H9 (cell line): ENCODE measurements around the gene FAM90A26. TPM values are rescaled to one million over a fixed set of nuclear protein-coding genes. Genes with fewer than 3 reads are reported as not detected.
"Not testable (repeated sequence)": the region's sequence is repeated elsewhere in the genome, so short reads cannot be mapped to it uniquely, and the experiment has no call there.

Experiments used
- DNase-seq: peaks from one replicate; pipeline ENCODE4 v3.0.0-alpha.2; 2017
- H2AFZ ChIP-seq: one replicate; pipeline ENCODE4 v1.6.1; 2013; ENCODE audit warnings: mild to moderate bottlenecking, low read length, control low read depth, moderate library complexity
- H2AK5ac ChIP-seq: 2 replicates; pipeline ENCODE4 v1.6.1; 2013; ENCODE audit warnings: low read length, control low read depth, mixed read lengths; ENCODE audit not compliant: insufficient read length
- H2BK120ac ChIP-seq: one replicate; pipeline ENCODE4 v1.6.1; 2013; ENCODE audit warnings: low read depth, mild to moderate bottlenecking, low read length, control low read depth, inconsistent platforms; ENCODE audit not compliant: poor library complexity, severe bottlenecking
- H2BK12ac ChIP-seq: 2 replicates; pipeline ENCODE4 v1.6.1; 2013; ENCODE audit warnings: low read length, control low read depth, mixed read lengths, low read depth; ENCODE audit not compliant: insufficient read length
- H2BK15ac ChIP-seq: 2 replicates; pipeline ENCODE4 v1.6.1; 2013; ENCODE audit warnings: low read depth, low read length, control low read depth
- H2BK20ac ChIP-seq: one replicate; pipeline ENCODE4 v1.6.1; 2013; ENCODE audit warnings: low read depth, mild to moderate bottlenecking, low read length, control low read depth, inconsistent platforms; ENCODE audit not compliant: poor library complexity, severe bottlenecking
- H2BK5ac ChIP-seq: 2 replicates; pipeline ENCODE4 v1.6.1; 2013; ENCODE audit warnings: low read length, control low read depth, mixed read lengths; ENCODE audit not compliant: insufficient read length
- H3K14ac ChIP-seq: 2 replicates; pipeline ENCODE4 v1.6.1; 2013; ENCODE audit warnings: low read length, control low read depth; ENCODE audit not compliant: insufficient read depth
- H3K18ac ChIP-seq: 2 replicates; pipeline ENCODE4 v1.6.1; 2013; ENCODE audit warnings: low read depth, mild to moderate bottlenecking, mixed read lengths, low read length, control low read depth; ENCODE audit not compliant: insufficient read length
- H3K23ac ChIP-seq: 2 replicates; pipeline ENCODE4 v1.6.1; 2013; ENCODE audit warnings: low read length, control low read depth, mixed read lengths, low read depth; ENCODE audit not compliant: insufficient read length
- H3K23me2 ChIP-seq: 2 replicates; pipeline ENCODE4 v1.6.1; 2013; ENCODE audit warnings: low read depth, mild to moderate bottlenecking, mixed read lengths, low read length, control low read depth; ENCODE audit not compliant: insufficient read length, poor library complexity, severe bottlenecking
- H3K27ac ChIP-seq: 2 replicates; pipeline ENCODE4 v1.5.1; 2013; ENCODE audit warnings: low read length, control low read depth, mixed read lengths, low read depth; ENCODE audit not compliant: insufficient read length
- H3K27me3 ChIP-seq: 2 replicates; pipeline ENCODE4 v1.6.1; 2013; ENCODE audit warnings: low read length, control low read depth, inconsistent platforms; ENCODE audit not compliant: insufficient read depth
- H3K4ac ChIP-seq: 2 replicates; pipeline ENCODE4 v1.6.1; 2013; ENCODE audit warnings: low read depth, mild to moderate bottlenecking, control low read depth, inconsistent platforms, low read length, moderate library complexity
- H3K4me1 ChIP-seq: 2 replicates; pipeline ENCODE4 v1.6.1; 2013; ENCODE audit warnings: low read length, control low read depth, inconsistent platforms; ENCODE audit not compliant: insufficient read depth
- H3K4me2 ChIP-seq: 2 replicates; pipeline ENCODE4 v1.6.1; 2013; ENCODE audit warnings: low read length, control low read depth, mixed read lengths; ENCODE audit not compliant: insufficient read length, insufficient read depth
- H3K56ac ChIP-seq: 2 replicates; pipeline ENCODE4 v1.6.1; 2013; ENCODE audit warnings: low read depth, mild to moderate bottlenecking, mixed read lengths, low read length, control low read depth; ENCODE audit not compliant: insufficient read length
- H3K79me1 ChIP-seq: 2 replicates; pipeline ENCODE4 v1.6.1; 2013; ENCODE audit warnings: low read depth, mild to moderate bottlenecking, moderate library complexity, low read length, control low read depth, inconsistent platforms; ENCODE audit not compliant: insufficient read depth, poor library complexity, severe bottlenecking
- H3K79me2 ChIP-seq: 2 replicates; pipeline ENCODE4 v1.6.1; 2013; ENCODE audit warnings: low read length, control low read depth, inconsistent platforms; ENCODE audit not compliant: insufficient read depth
- H3K9ac ChIP-seq: 2 replicates; pipeline ENCODE4 v1.6.1; 2013; ENCODE audit warnings: low read length, control low read depth, mixed read lengths; ENCODE audit not compliant: insufficient read length; ENCODE audit errors: extremely low read depth
- H3K9me3 ChIP-seq: one replicate; pipeline ENCODE4 v1.6.1; 2013; ENCODE audit warnings: low read depth, low read length, inconsistent platforms; ENCODE audit not compliant: control insufficient read depth
- H3T11ph ChIP-seq: one replicate; pipeline ENCODE4 v1.6.1; 2013; ENCODE audit warnings: mild to moderate bottlenecking, low read length, control low read depth, inconsistent platforms
- H4K20me1 ChIP-seq: one replicate; pipeline ENCODE4 v1.6.1; 2013; ENCODE audit not compliant: control insufficient read depth, insufficient read length, insufficient read depth
- H4K5ac ChIP-seq: 2 replicates; pipeline ENCODE4 v1.6.1; 2013; ENCODE audit warnings: low read depth, mild to moderate bottlenecking, mixed read lengths, low read length, control low read depth; ENCODE audit not compliant: insufficient read length
- H4K8ac ChIP-seq: replicated peaks from 2 replicates; pipeline ENCODE4 v1.6.1; 2013; ENCODE audit warnings: low read length, control low read depth, mixed read lengths, low read depth; ENCODE audit not compliant: insufficient read length
- H4K91ac ChIP-seq: 2 replicates; pipeline ENCODE4 v1.6.1; 2013; ENCODE audit warnings: low read depth, mild to moderate bottlenecking, moderate library complexity, mixed read lengths, low read length, control low read depth; ENCODE audit not compliant: insufficient read length
- H3K27ac Mint-ChIP-seq, 3 experiments: 2 replicates in 2 of 3; 3 replicates in 1 of 3; pipeline ENCODE4 v1.8.0; 2020 to 2021; ENCODE audit warnings: mixed read lengths in 3 of 3, mild to moderate bottlenecking in 1 of 3, moderate library complexity in 1 of 3
- H3K27me3 Mint-ChIP-seq: 2 replicates; pipeline ENCODE4 v1.8.0; 2021; ENCODE audit warnings: low read depth, mild to moderate bottlenecking, moderate library complexity, mixed read lengths
- H3K36me3 Mint-ChIP-seq, 3 experiments: 2 replicates in 2 of 3; 3 replicates in 1 of 3; pipeline ENCODE4 v1.8.0; 2020 to 2021; ENCODE audit warnings: low read depth in 3 of 3, mixed read lengths in 3 of 3; ENCODE audit not compliant: insufficient read depth in 1 of 3
- H3K4me1 Mint-ChIP-seq, 2 experiments: 2 replicates each; pipeline ENCODE4 v1.8.0; 2020; ENCODE audit warnings: mixed read lengths in 2 of 2
- H3K4me3 Mint-ChIP-seq, 2 experiments: 2 replicates in 1 of 2; 3 replicates in 1 of 2; pipeline ENCODE4 v1.8.0; 2020 to 2021; ENCODE audit warnings: mild to moderate bottlenecking in 2 of 2, mixed read lengths in 2 of 2, moderate library complexity in 1 of 2
- H3K9me3 Mint-ChIP-seq, 2 experiments: 2 replicates in 1 of 2; 3 replicates in 1 of 2; pipeline ENCODE4 v1.8.0; 2020; ENCODE audit warnings: mild to moderate bottlenecking in 2 of 2, mixed read lengths in 2 of 2, moderate library complexity in 1 of 2
- WGBS: extraction: QIAGEN DNeasy Blood & Tissue Kit; methylation state at CpG from one replicate; pipeline ENCODE4 v1.1.7; 2013; ENCODE audit warnings: missing lambda C conversion rate, low lambda C conversion rate, mixed read lengths; ENCODE audit not compliant: insufficient read length; ENCODE audit errors: extremely low coverage; 5-methylcytosine and 5-hydroxymethylcytosine counted together
- total RNA-seq: library from RNA; stranded (reverse); gene quantifications from 2 replicates; pipeline ENCODE4 v1.2.1, GENCODE V29; 2021

The FAM90A26 gene
- total RNA-seq, 1 experiment from 2014 or later = not detected

DNA sequence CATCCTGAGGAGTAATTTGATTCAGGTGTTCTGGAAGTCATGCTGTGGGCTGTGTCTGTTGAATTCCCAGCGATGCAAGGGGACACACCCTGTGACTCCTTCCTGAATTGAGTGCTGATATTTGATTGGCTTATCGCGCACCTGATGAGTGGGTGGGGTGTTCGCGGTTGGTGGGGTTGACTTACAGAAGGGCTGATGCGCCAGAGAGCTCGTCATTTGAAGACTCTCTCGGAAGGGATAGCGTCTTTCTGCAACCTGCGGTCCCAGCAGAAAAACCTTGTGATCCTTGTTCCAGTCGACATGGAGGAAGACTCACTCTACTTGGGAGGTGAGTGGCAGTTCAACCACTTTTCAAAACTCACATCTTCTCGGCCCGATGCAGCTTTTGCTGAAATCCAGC is 49.6 kb downstream of the FAM90A26 start, which contains the start of gene USP17L12:
USP17L12 (plus strand) TSS at position 301 of the 400 bp plus-strand sequence; CDS start at position 301, 0 bp downstream.
- not testable (repeated sequence) for H2BK5ac ChIP-seq, H3K36me3 Mint-ChIP-seq, H3K9me3 ChIP-seq, H3K9ac ChIP-seq, H3K4me2 ChIP-seq, H3K4me1 ChIP-seq, H2BK120ac ChIP-seq, H3K4ac ChIP-seq, H3K4me1 Mint-ChIP-seq, H3K79me1 ChIP-seq, DNase-seq, H3K27ac ChIP-seq, H3K23me2 ChIP-seq, H3K56ac ChIP-seq, H4K8ac ChIP-seq, H3K27me3 ChIP-seq, H4K5ac ChIP-seq, H4K91ac ChIP-seq, H3K27ac Mint-ChIP-seq, H4K20me1 ChIP-seq, H3T11ph ChIP-seq, H2BK15ac ChIP-seq, H3K14ac ChIP-seq, H3K4me3 Mint-ChIP-seq, H2AK5ac ChIP-seq, H3K9me3 Mint-ChIP-seq, H3K27me3 Mint-ChIP-seq, H2BK20ac ChIP-seq, H3K18ac ChIP-seq, H2BK12ac ChIP-seq, H2AFZ ChIP-seq, H3K23ac ChIP-seq, H3K79me2 ChIP-seq
- WGBS = no CpG with 5 or more reads among the region's 13 CpGs

DNA sequence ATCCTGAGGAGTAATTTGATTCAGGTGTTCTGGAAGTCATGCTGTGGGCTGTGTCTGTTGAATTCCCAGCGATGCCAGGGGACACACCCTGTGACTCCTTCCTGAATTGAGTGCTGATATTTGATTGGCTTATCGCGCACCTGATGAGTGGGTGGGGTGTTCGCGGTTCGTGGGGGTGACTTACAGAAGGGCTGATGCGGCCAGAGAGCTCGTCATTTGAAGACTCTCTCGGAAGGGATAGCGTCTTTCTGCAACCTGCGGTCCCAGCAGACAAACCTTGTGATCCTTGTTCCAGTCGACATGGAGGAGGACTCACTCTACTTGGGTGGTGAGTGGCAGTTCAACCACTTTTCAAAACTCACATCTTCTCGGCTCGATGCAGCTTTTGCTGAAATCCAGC is 54.4 kb downstream of the FAM90A26 start, which contains the start of gene USP17L13:
USP17L13 (plus strand) TSS at position 301 of the 400 bp plus-strand sequence; CDS start at position 301, 0 bp downstream.
- not testable (repeated sequence) for H3K9me3 ChIP-seq, H3K4me2 ChIP-seq, H3K4me3 Mint-ChIP-seq, H3K9me3 Mint-ChIP-seq, H3K27ac ChIP-seq, H3K27me3 ChIP-seq, H3K18ac ChIP-seq, H3K4me1 ChIP-seq, H3K79me2 ChIP-seq, H4K20me1 ChIP-seq, H3K56ac ChIP-seq, H3K27me3 Mint-ChIP-seq, H2BK5ac ChIP-seq, H3K9ac ChIP-seq, H3K27ac Mint-ChIP-seq, H3K4me1 Mint-ChIP-seq, H4K5ac ChIP-seq, H3K36me3 Mint-ChIP-seq, H4K8ac ChIP-seq, H3K23me2 ChIP-seq, DNase-seq, H2BK15ac ChIP-seq, H3K23ac ChIP-seq, H4K91ac ChIP-seq, H3K14ac ChIP-seq, H3K4ac ChIP-seq, H3K79me1 ChIP-seq, H2AK5ac ChIP-seq, H2BK20ac ChIP-seq, H2AFZ ChIP-seq, H2BK120ac ChIP-seq, H3T11ph ChIP-seq, H2BK12ac ChIP-seq
- WGBS = no CpG with 5 or more reads among the region's 14 CpGs
